Right forelimb (tissue), 1 donor: ENCODE results near the gene KIAA2012.

Experiments used
- DNase-seq: peaks from one replicate; pipeline ENCODE4 v3.0.0-alpha.2; 2018

The KIAA2012 gene

DNA sequence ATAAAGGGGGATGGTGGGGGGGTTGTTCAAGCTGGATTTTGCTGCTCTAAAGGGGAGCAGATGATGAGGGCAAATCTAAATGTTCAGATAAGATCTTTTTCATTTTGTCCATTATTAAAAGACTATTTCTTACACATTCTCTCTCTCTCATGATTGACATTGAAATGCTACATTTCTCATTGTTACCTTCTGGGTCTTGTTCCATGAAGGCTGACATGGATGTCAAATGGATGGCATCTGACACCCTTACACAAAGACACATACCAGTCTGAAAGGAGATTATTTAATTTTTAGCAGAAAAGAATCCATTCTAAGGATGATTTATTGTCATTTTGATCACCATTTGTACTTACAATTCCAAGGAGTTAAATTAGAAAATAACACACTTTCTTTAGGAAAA is 28.3 kb upstream of the KIAA2012 start:
- DNase-seq: no peak

DNA sequence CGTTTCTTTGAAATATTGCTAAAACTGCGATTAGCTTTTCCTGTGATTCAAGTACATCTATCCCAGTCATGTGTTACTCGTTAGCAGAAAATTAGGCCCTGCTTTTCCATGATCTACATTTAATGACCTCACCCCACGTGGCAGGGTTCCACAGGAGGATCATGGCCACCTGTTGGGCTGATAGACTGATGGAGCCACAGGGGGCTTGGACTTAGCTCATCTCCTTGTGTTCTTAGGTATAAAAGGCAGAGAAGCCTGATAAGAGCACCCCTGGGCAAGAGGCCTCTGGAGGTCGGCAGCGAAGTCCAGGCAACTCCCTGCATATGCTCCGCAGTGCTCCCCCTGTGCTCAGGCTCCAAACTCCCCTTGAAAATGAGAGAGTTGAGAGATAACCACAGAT is 26.5 kb upstream of the KIAA2012 start:
- DNase-seq: no peak

DNA sequence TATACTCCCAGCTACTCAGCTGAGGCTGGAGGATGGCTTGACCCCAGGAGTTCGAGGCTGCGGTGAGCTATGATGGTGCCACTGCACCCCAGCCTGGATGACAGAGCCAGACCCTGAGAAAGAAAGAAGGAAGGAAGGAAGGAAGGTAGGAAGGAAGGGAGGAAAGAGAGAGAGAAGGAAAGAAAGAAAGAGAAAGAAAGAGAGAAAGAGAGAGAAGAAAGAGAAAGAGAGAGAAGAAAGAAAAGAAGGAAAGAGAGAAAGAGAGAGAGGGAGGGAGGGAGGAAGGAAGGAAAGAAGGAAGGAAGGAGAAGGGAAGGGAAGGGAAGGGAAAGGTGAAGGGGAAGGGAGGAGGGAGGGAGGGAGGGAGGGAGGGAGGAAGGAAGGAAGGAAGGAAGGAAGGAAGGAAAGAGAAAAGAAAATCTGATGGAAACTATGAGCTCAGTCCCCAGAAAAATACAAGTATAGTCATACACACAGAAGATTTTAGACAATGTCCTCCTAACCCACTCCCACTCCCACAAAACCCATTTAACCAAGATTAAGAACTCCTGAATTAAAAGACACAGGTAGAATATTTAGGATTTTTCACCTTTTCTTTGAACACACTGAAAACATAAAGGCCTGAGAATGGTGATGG is 23.8 kb upstream of the KIAA2012 start:
- DNase-seq: no peak

DNA sequence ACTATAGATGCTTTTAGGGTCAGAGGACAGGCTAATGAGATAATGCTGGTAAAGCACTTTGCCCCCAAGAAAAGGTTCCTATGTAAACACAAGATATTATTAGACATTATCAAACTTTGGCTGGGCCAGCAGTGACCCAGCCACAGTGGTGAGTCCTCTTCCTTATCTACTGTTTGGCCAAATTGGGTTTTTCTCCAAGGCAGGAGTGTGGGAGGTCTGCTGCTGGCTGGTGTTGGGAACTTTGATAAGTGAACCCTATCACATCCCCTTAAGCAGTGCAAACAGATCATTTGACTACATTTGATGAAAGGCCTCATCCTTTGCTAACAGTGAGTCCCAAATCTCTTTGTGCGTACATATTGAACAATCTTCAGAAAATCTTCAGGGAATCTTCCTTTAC is 23.2 kb upstream of the KIAA2012 start:
- no peak for DNase-seq

DNA sequence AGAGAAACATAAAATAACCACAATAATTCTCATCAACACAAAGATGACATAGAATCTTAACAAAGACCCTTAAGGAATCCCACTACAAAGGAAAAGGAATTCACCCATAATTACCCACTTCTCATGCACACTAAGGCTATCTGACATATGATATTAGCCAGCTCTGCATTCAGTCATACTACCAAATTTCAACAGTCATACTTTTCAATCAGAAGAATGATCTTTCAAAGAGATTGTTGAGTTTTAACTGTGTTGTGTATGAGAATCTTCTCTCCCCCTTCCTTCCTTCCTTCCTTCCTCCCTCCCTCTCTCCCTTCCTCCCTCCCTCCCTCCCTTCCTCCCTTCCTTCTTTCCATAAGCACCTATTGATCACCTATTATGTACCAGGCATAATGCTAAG is 22.4 kb upstream of the KIAA2012 start:
- no peak for DNase-seq

DNA sequence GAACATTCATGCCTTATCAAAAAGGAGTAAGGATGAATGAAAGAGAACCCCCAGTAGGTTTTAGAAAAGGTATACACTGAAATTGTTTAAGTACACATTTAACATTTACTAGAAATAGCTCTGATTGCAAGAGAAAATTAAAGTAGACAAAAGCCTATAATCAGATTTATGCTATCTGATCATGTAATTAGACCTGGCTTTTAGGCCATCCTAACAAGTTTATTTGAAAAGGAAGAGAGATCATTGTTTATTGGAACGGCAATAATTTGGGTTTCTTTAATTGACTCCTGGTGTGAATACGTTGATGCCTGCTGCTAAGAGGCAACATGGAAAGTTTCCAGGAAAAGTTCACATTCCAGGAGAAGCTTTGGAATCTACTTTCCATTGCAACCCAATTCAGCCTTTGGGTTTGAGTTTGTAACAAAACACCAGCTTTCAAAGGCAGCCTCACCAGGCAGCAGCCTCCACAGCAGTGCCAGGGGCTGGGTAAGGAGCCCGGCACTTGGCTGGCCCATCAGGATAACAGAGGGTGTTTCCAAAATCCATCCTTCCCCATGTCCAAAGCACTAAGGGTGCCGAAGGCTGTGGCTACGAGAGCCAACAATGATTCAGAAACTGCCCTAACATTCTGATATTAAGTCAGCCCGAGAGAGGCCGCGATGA is 21.4 kb upstream of the KIAA2012 start:
- no peak for DNase-seq

DNA sequence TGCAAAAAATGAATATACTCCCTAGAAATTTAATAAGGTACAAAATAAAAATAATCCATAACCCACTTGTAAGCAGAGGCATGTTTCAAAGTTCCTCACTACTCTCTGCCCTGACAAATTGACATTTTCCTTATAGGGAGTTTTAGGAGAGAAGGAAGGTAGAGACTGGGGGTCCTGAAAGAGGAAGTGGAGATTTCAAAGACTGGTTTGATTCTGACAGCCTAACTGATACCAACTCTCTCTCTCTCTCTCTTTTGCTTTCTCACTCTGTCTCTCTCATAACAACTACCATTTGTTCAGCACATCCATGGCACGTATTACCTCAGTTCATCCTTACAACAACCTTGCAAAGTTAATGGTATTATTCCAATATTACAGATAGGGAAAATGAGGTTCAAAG is 20.8 kb upstream of the KIAA2012 start:
- no peak for DNase-seq

DNA sequence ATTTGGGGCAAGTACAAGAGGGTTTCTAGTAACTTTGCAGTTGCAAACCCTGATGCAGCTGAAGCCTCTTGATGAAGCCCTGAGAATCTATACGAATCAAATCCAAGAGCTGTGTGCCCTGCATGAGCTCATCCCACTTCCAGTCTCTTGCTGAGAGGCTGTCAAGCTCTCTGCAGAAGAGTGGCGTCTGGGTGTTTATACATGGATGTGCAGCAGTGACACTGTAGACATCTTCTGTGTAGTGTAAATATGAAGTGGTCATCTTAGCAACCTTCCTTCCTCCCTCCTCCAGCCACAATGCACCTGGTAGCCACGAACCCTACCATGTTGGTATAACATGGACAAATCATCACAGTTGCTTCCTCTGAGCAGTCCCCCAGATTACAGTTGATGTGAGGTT is 18.4 kb upstream of the KIAA2012 start:
- DNase-seq: no peak

DNA sequence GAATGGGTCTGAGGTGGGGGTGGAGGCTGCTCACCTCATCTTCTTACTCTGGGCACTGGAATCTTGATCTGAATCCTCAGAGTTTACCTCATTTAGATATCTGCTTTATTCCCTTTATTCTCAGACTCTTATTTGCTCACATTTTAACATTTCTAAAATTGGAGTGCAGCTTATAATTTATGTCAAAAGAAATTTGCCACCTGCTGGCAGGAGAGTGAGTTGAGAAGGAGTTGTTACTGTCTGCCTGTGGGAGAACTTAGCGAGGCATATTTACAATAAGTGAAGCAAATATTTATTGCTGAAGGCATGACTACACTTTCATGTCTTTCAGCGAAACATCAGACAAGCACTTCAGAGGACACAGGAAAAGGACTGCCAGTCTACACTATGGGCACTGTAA is 16.4 kb upstream of the KIAA2012 start:
- DNase-seq: no peak

DNA sequence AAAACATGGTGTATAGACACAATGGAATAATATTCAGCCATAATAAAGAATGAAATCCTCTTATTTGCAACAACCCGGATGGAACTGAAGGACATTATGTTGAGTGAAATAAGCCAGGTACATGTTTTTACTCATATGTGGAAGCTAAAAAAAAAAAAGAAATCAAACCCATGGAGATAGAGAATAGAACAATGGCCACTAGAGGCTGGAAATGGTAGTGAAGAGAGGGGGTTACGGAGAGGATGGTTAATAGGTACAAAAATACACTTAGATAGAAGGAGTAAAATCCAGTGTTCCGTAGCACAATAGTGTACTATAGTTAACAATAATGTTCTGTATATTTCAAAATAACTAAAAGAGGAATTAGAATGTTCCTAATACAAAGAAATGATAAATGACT is 12.8 kb upstream of the KIAA2012 start:
- DNase-seq: no peak

DNA sequence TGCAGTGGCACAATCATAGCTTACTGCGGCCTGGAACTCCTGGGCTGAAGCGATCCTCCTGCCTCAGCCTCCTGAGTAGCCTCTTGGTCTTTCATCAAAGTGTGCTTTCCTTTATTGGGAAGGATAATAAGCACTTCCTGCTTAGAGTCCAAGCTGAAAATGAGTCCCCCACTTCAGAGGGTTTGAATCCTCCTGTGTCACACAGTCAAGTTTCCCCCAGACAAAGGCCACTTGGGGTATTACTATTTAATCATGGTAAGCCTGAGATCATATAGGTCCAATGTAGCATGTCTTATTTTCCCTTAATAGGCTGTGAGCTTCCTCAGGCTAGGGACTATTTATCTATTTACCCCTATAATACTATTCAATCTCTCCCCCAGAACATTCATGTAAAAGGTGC is 11.4 kb upstream of the KIAA2012 start:
- no peak for DNase-seq

DNA sequence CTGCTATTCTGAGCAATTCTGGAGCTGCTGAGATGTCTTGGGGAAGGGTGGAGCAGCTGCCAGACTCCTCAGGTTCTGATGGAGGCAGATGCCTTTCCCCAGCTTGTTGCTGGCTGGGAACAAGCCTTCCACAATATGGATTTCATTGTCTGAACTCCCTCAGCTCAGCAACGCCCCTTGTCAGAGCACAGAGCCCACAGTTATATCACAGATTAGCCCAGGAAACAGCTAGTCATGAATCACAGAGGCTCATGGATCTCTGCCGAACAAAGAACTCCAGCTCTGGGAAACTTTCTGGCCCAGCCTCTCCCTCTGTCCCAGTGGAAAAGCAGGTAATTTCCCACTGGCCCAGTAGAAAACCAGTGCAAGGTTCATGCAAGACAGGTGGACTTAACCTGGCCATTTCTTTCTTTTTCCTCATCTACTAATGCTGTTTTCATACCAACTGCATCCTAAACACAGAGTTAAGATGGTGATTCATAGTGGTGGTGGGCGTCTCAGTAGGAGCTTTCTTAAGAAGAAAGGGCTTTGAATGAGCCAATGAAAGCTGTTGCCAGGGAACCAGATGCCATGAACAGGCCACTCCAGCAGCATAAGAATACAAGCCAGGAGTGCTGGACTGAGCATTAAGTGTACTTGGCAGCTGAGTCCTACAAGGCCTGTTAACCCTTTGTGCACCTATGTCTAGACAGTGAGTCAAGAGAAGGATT is 8.7 kb upstream of the KIAA2012 start:
- DNase-seq: peak; percentile 70

DNA sequence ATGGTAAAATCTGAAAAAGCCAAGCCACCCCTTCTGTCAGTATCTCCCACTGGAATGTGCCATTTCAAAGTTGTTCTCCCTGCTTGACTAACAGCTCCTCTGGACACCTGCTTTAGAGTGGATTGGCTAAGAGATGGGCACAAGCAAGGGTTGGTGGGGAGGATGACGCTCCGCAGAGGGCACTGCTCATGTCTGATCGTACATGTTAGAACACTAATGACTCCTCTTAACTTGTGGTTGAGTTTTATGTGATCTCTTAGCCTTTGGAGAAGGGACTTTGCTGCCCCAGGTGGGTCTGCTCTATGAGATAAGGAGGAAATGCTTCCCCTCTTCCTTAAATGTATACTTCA is 8.2 kb upstream of the KIAA2012 start:
- no peak for DNase-seq

DNA sequence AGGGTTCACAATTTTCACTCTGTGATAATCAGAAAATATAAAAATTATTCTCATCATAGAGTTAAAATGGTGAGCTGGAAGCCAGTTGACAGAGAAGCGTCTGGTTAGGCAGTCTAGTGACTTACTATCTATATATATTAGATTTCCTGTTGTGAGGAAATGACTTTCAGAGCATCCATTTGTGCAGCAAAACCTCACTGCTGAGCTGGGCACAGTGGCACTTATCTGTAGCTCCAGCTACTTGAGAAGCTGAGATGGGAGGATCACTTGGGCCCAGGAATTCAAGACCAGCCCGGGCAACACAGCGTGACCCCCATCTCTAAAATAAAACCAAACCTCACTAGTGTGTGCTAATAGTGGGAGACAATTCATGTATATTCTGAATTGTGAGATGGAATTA is 7.2 kb upstream of the KIAA2012 start:
- no peak for DNase-seq

DNA sequence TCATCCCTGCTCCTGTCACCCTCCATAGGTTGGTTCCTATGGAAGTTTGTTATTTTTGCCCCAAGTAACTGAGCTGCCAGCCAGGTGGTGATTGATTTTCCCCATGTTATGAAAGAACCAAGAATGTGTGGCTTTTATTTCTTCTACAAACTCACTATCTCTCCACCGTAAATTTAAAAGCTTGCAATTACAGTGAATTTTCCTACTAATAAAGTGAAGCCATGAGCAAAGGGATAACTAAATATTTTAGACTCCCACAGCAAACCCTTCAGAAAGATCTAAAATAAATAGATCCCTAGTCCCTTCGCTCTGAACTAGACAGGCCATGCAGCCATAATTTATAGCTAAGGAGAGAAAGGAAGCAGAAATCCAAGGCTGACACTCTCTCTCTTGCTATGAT is 6.2 kb upstream of the KIAA2012 start:
- no peak for DNase-seq

DNA sequence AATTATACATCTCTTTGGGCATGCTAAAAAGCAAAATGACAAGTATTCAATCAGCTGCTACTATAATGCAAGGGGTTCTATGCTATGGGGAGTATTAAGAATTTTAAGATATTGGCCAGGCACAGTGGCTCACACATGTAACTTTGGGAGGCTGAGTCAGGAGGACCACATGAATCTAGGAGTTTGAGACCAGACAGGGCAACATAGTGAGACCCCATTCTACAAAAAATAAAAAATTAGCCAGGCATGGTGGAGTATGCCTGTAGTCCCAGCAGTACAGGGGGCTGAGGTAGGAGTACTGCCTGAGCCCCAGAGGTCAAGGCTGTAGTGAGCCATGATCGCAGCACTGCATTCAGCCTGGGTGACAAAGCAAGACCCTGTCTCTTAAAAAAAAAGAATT is 5.5 kb upstream of the KIAA2012 start:
- no peak for DNase-seq

DNA sequence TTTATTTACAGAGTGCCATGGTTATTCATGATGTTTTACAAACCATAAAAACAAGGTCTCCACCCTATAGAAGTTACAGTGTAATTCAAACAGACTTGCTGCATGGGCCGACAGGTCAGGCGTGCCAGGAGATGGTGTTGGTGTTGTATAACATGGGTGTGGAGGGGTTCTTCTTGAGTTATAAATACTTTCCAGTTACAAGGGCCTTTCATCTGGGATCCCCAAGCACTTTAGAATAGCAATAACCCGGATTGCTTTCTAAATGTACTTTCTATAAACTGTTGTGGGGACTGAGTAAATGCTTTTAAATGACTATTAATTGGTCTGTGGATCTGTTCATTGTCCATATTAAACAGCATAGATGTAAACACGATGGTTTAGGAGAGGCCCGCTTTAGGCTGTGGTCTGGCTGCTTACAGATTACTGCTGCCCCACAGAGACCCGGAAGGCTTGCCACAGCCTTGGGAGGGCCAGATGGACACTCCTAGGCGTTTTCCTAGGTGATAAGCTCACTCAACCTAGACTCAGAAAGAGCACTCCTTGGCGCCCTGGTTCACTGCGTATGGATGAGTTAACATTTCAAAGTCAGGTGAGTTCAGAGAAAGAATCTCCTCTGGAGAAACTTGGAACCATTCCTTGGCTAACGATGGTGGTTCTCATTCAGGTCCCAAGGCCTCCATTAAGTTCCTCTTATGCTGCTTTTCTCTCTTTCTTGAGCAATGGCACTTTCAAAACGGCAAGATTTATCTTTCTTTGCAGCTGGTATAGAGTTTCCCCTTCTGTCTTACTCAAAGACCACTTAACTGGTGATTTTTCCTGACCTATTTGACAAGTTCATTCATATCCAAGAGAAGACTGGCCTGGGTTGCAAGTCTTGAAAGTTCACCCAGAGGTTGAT is 3.6 kb upstream of the KIAA2012 start:
- DNase-seq: no peak

DNA sequence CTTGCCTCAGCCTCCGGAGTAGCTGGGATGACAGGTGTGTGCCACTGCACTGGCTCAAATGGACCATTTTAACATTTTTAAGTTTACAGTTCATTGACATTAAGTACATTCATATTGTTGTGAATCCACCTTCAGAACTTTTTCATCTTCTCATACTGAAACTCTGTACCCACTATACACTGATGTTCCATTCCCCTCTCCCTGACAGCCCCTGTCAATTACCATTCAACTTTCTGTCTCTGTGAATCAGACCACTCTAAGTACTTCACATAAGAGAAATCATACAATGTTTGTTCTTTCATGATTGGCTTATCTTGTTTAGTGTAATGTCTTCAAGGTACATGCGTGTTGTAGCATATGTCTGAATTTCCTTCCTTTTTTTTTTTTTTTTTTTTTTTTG is 1.9 kb upstream of the KIAA2012 start:
- no peak for DNase-seq

DNA sequence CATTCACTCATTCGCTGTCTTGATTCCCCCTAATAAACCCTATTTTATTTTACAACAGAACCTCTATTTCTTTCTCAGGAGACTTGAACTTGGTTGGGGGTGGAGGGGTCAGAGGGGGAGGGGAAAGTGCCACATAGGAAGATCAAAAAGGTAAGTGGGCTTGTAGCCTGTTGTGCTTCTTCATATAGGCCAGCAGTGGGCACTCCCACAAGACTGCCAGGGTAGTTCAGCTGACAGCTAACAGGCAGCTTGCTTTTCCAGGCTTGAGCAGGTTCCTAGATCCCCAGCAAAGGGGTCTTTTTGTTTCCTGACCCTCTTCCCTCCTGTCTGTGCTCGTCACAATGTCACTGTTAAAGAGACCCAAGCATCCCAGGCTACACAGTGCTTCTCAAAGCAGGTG is 829 bp upstream of the KIAA2012 start:
- no peak for DNase-seq

DNA sequence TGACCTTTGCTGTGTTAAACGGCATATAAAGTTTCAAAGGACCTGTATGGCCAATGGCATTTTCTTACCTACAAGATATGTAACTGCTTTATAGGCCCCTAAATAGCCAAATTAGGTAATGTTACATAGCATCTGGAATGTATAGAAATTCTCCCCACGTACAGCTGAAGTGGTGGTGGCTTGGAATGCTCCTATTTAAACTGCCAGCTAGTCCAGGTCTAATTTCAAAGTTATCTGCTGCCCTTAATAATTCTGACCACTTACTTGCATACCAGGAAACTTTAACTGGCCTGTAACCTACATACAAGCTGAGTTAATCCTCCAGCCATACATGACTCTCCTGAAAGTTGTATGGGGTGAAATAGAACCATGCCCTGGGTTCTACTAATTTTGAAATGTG is 1.3 kb downstream of the KIAA2012 start:
- no peak for DNase-seq

DNA sequence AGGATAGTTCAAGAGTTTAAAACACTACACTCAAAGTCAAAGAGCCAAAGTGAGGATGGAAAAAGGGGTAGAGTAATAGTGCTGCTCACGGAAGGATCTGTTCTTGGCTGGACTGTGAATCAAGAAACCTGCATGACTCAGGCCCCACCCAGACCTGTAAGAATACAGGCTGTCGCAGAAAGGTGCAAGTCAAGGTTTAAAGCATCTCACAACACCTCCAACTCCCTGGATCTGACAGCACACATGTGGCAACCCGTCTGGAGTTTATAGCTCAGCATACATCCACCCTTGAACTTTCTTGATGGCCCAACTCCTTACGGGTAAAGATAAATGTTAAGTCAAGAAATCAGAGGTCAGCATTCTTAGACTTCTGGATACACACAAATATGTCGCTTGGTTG is 6.3 kb downstream of the KIAA2012 start:
- no peak for DNase-seq

DNA sequence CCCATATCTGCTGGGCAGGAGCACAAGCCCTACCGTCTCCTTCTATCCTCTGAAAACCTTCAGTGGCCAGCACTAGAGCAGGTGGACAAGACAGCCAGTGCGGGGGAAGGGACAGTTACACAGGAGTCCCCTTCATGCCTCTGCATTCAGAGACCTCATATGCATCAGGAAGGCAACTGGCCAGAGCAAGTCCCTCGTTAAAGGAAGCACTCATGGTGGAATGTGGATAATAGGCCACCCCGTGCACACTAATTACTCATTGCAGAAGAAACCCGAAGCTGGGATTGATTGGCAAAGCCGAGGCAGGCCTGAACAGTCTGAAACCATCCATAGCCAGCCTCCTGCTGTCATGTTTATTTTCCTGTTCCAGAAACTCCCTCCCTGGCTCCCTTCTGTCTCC is 11.2 kb downstream of the KIAA2012 start:
- DNase-seq: no peak

DNA sequence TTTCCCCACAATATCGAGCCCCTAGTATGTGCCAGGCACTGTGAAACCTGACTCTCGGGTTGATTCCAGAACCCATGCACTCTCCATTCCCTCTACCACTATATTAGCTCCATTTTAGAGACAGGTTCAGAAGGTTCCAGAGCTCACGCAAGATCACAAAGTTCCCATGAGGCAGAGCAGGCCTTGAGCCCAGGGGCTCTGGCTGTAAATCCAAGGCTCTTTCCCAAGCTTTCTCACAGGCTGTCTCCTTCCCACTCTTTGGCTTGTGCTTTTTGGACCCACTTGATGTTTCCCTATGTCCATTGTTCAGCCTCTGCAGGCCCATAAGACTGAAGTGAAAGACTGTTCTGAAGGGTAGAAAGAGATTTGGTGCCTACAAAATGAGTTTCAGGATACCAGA is 15.7 kb downstream of the KIAA2012 start:
- no peak for DNase-seq

DNA sequence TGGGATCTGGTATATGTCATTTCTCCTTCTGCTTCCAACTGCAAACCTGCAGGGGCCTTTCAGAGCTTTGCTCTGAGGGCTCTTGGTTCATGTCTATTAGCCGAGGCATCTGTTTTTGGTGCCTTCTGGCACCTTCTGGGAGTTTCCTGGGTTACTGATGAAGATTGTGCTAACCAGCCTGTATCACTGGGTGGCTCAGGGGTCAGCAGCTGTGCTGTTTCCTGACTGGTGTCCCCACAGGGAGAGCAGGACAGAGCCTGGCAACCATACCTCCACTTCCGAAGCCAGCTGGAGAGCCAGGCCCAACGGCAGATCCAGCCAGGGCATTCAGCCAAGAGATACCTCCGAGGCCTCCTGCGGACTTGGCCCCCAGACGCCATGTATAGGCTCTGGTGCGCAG is 17.5 kb downstream of the KIAA2012 start:
- no peak for DNase-seq
